Caco-2 (cell line): Measurements from ENCODE around the gene XPR1. TPM values are rescaled to one million over a fixed set of nuclear protein-coding genes. Genes with fewer than 3 reads are reported as not detected.

Experiments
- BruUV-seq: library from RNA; stranded (reverse); fragments of 400-500 nt; replicated peaks from 2 replicates; lab custom pipeline; 2021; lab: Mats Ljungman, UMichigan
- CTCF ChIA-PET: fragments of 300-600 bp; sonication (Branson Sonifier 250); formaldehyde crosslinking; loops from one replicate; lab custom pipeline; 2022; ENCODE audit warnings: antibody characterized with exemption; lab: Charles Lee
- POLR2A ChIA-PET: fragments of 300-600 bp; sonication (Branson Sonifier 250); formaldehyde crosslinking; loops from one replicate; lab custom pipeline; 2022; ENCODE audit warnings: antibody characterized with exemption; lab: Charles Lee
- DNase-seq, 2 experiments: peaks; one replicate each; pipeline versions ENCODE4 v3.0.0 to v3.0.0-alpha.2; 2020 to 2022
- H3K27me3 ChIP-seq: replicated peaks from 2 replicates; pipeline ENCODE4 v1.6.0; 2011; ENCODE audit warnings: low read length; ENCODE audit not compliant: control insufficient read depth, insufficient read depth
- H3K36me3 ChIP-seq: 2 replicates; pipeline ENCODE4 v1.5.1; 2011; ENCODE audit warnings: low read length; ENCODE audit not compliant: control insufficient read depth, insufficient read depth
- H3K4me1 ChIP-seq: fragments of 250-450 bp; sonication (Bioruptor Pico); 2 replicates; pipeline ENCODE4 v1.5.1; 2020; ENCODE audit warnings: mild to moderate bottlenecking
- H3K4me3 ChIP-seq: 2 replicates; pipeline ENCODE4 v1.5.1; 2011; ENCODE audit warnings: low read depth, mild to moderate bottlenecking, control low read depth, low read length
- H3K9me3 ChIP-seq: fragments of 250-450 bp; sonication (Bioruptor Pico); 2 replicates; pipeline ENCODE4 v1.5.1; 2020; ENCODE audit warnings: mild to moderate bottlenecking, moderate library complexity
- H3K27ac Mint-ChIP-seq: one replicate; pipeline ENCODE4 v1.8.0; 2022; ENCODE audit warnings: mixed read lengths; ENCODE audit not compliant: unreplicated experiment
- H3K27me3 Mint-ChIP-seq: one replicate; pipeline ENCODE4 v1.8.0; 2022; ENCODE audit warnings: mixed read lengths; ENCODE audit not compliant: insufficient read depth, unreplicated experiment
- H3K36me3 Mint-ChIP-seq: one replicate; pipeline ENCODE4 v1.8.0; 2022; ENCODE audit warnings: mild to moderate bottlenecking, mixed read lengths; ENCODE audit not compliant: insufficient read depth, unreplicated experiment
- H3K4me1 Mint-ChIP-seq: one replicate; pipeline ENCODE4 v1.8.0; 2022; ENCODE audit warnings: low read depth, mixed read lengths; ENCODE audit not compliant: unreplicated experiment
- H3K4me3 Mint-ChIP-seq: one replicate; pipeline ENCODE4 v1.8.0; 2022; ENCODE audit warnings: mild to moderate bottlenecking, moderate library complexity, mixed read lengths; ENCODE audit not compliant: unreplicated experiment
- H3K9me3 Mint-ChIP-seq: one replicate; pipeline ENCODE4 v1.8.0; 2022; ENCODE audit warnings: mixed read lengths; ENCODE audit not compliant: unreplicated experiment
- intact Hi-C: fragments of 100-400 bp; cut with micrococcal nuclease; formaldehyde crosslinking; loops from one replicate; pipeline ENCODE4 v1.10.0; 2022; ENCODE audit not compliant: unreplicated experiment
- total RNA-seq: library from RNA; stranded (reverse); gene quantifications from 2 replicates; pipeline ENCODE4 v1.2.3, GENCODE V29; 2022
- TF ChIP-seq, protein P1 (sequence below), 2 experiments: fragments of 200-600 bp in 1 of 2; IDR thresholded peaks; 1 replicate in 1 of 2; 2 replicates in 1 of 2; pipeline versions ENCODE4 v1.5.1 to v1.8.0; 2011 to 2022; ENCODE audit warnings: antibody characterized with exemption in 1 of 2, control low read depth in 1 of 2, inconsistent platforms in 1 of 2, low read depth in 1 of 2, low read length in 1 of 2, mild to moderate bottlenecking in 1 of 2, moderate library complexity in 1 of 2; ENCODE audit not compliant: insufficient read depth in 1 of 2, severe bottlenecking in 1 of 2, unreplicated experiment in 1 of 2

Gene XPR1
- total RNA-seq, 1 experiment from 2014 or later, result 34.4 TPM

DNA sequence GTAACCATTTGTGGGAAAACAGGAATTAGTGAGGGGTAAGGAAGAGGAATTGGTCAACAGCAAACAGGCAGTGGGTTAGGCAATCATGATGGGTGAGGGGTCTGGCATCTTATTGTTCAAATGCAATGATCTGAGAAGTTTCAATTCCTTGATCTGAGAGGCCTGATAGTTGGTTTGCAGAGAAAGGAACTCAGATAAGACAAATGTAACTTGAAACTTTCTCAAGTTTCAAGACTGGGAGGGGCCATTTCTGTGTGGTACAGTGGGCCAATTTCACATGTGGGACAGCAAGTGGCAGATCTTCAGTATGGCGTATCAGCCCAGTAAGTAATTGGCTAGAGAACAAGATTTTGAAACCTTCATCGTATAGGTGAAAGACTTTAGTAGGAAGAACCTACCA, 102.5 kb downstream of the XPR1 start:
- intact Hi-C loops, result no loop called here
- no TSS peak for BruUV-seq
- ChIA-PET CTCF (no interaction called here), POLR2A (no interaction called here)
- DNase-seq, result no peak
- Mint-ChIP-seq H3K27me3 (no peaks in the 10 kb centered on the region), H3K9me3 (peaks cover 61% of the 10 kb centered on the region), H3K4me3 (no peak overlapping the region), H3K27ac (no peak overlapping the region), H3K4me1 (no peaks in the 10 kb centered on the region), H3K36me3 (peaks cover 13% of the 10 kb centered on the region)
- TF ChIP-seq, protein P1, sequence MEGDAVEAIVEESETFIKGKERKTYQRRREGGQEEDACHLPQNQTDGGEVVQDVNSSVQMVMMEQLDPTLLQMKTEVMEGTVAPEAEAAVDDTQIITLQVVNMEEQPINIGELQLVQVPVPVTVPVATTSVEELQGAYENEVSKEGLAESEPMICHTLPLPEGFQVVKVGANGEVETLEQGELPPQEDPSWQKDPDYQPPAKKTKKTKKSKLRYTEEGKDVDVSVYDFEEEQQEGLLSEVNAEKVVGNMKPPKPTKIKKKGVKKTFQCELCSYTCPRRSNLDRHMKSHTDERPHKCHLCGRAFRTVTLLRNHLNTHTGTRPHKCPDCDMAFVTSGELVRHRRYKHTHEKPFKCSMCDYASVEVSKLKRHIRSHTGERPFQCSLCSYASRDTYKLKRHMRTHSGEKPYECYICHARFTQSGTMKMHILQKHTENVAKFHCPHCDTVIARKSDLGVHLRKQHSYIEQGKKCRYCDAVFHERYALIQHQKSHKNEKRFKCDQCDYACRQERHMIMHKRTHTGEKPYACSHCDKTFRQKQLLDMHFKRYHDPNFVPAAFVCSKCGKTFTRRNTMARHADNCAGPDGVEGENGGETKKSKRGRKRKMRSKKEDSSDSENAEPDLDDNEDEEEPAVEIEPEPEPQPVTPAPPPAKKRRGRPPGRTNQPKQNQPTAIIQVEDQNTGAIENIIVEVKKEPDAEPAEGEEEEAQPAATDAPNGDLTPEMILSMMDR (IDR thresholded peaks at IDR 0.05; ENCODE audit: insufficient read depth in 1 of 2, low read depth in 1 of 2, low read length in 1 of 2, severe bottlenecking in 1 of 2, unreplicated experiment in 1 of 2), result no peak
- Histone ChIP-seq H3K4me1 (no peaks in the 10 kb centered on the region), H3K27me3 (no peaks in the 10 kb centered on the region), H3K9me3 (peaks cover 19% of the 10 kb centered on the region; the same call in 1 of the 2 replicates), H3K4me3 (no peak overlapping the region), H3K36me3 (no peaks in the 10 kb centered on the region)

DNA sequence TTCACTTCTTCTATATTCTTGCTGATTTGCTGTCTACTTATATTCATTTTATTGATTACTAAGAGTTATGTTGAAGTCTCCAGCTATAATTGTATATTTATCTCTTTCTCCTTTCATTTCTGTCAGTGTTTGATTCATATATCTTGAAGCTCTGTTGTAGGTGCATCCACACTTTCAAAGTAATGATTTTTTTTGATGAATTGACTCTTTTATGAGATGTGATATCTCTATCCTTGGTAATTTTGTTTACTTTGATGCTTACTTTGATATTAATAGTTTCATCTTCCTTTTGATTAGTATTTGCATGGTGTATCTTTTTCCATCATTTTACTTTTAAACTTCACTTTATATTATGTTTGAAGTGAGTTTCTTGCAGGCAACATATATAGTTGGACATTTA, 110.8 kb downstream of the XPR1 start:
- intact Hi-C loops, result no loop called here
- Mint-ChIP-seq H3K4me3 (no peak overlapping the region), H3K9me3 (peaks cover 20% of the 10 kb centered on the region), H3K4me1 (no peaks in the 10 kb centered on the region), H3K27me3 (no peaks in the 10 kb centered on the region), H3K27ac (no peak overlapping the region), H3K36me3 (peaks cover 10% of the 10 kb centered on the region)
- Histone ChIP-seq H3K9me3 (peaks cover 9% of the 10 kb centered on the region), H3K36me3 (no peaks in the 10 kb centered on the region), H3K4me3 (no peak overlapping the region), H3K27me3 (no peaks in the 10 kb centered on the region), H3K4me1 (no peaks in the 10 kb centered on the region)
- no peak for DNase-seq
- TF ChIP-seq, protein P1 (IDR thresholded peaks at IDR 0.05; ENCODE audit: insufficient read depth in 1 of 2, low read depth in 1 of 2, low read length in 1 of 2, severe bottlenecking in 1 of 2, unreplicated experiment in 1 of 2), result no peak
- CTCF ChIA-PET, result no interaction called here
- POLR2A ChIA-PET, result no interaction called here
- BruUV-seq, result no TSS peak

DNA sequence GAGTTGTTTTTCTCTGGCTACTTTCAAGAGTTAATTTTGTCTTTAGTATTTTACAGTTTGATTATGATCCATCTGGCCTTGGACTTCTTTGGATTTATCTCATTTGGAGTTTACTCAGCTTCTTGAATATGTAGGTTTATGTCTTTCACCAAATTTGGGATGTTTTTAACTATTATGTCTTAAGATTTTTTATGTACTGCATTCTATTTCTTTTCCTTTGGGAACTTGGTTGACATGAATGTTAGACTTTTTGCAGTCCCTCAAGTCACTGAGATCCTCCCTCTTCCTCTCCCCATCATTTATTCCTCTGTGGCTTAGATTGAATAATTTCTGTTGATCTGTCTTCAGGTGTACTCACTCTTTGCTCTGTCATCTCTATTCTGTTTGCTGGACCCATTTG, 112.0 kb downstream of the XPR1 start:
- H3K9me3 ChIP-seq, result peaks cover 9% of the 10 kb centered on the region
- POLR2A ChIA-PET, result no interaction called here
- TF ChIP-seq, protein P1 (IDR thresholded peaks at IDR 0.05; ENCODE audit: insufficient read depth in 1 of 2, low read depth in 1 of 2, low read length in 1 of 2, severe bottlenecking in 1 of 2, unreplicated experiment in 1 of 2), result no peak
- H3K4me1 ChIP-seq, result no peaks in the 10 kb centered on the region
- BruUV-seq, result no TSS peak
- Mint-ChIP-seq H3K27me3 (no peaks in the 10 kb centered on the region), H3K9me3 (peaks cover 20% of the 10 kb centered on the region), H3K27ac (no peak overlapping the region), H3K4me3 (no peak overlapping the region), H3K4me1 (no peaks in the 10 kb centered on the region), H3K36me3 (peaks cover 10% of the 10 kb centered on the region)
- DNase-seq, result no peak
- no peaks in the 10 kb centered on the region for H3K27me3 ChIP-seq
- H3K36me3 ChIP-seq, result no peaks in the 10 kb centered on the region
- intact Hi-C loops, result no loop called here
- no peak overlapping the region for H3K4me3 ChIP-seq
- CTCF ChIA-PET, result no interaction called here
